Measurements from ENCODE around the gene CHST12.
A peak's percentile ranks its signal among the peaks of the same experiment; 100 is the strongest.
"Not testable (repeated sequence)": the region's sequence is repeated elsewhere in the genome, so short reads cannot be mapped to it uniquely, and the experiment has no call there.

Gene CHST12

DNA sequence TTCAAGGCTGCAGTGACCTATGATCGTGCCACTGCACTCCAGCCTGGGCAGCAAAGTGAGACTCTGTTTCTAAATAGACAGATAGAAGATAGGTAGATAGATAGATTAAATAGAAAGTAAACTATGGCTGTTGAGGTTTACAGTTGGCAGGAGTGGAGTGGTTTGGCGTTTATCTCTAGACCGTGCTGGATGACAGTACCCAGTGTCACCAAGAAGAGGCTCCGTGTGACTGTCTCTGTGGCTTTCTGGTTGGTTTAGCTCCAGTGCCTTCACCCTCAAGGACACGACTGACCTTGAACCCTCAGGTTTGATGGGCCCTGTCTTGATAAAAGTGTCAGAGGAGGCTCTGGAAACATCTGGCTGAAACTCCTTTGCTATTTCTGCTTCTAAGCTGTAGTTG lies 31.7 kb downstream of the CHST12 start:
- no peak for DNase-seq (ENCODE audit: low read depth in 2 of 2)

DNA sequence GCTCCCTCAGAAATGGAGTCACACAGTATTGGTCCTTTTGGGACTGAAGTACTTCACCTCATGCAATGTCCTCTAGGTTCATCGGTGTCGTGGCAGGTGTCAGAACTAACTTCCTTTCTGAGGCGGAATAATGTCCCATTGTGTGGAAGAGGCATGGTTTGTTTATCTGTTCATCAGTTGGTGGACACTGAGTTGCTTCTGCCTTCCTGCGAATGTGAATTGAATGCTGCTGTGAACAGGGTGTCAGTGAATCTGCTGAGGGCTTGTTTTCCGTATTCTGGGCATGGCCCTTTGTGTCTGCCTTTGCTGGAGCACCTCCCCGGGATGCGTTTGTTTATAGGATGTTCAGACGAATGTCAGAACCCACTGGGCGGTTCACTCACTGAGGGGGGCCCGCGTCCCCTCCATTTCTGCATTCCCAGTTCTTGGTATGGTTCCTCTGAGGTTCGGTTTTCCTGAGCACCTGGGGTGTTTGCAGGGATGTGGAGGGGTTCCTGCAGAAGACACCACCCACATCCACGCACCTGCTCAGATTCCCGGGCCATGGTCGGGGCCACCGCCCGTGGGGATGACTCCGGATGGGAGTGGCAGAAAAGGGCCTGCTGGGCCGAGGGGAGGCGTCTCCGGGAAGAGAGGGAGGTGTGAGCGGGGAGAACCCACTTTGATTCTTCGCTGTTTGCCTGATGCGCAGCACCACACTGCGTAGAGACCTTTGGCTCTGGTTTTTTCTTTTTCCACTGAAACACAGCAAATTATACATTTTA lies 33.1 kb downstream of the CHST12 start:
- no peak for DNase-seq (ENCODE audit: low read depth in 2 of 2)

DNA sequence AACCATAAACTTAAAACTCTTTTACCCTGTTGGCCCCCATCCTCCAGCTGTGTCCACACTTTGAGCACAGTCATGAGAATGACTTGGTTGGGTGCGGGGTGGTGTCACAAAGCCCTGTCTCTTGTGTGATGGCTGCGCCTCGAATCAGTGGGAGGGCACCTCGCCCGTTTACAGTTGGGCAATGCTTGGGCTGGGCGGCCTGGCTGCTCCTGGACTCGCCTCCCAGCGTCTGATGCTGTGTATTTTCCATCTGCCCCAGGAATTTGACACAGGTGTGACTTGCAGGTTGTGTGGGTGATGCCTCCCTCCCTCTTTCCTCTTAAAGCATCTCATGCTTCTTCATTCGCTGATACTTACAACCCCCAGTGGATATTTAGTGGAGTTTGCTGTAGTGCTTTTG lies 33.7 kb downstream of the CHST12 start:
- no peak for DNase-seq (ENCODE audit: low read depth in 2 of 2)

DNA sequence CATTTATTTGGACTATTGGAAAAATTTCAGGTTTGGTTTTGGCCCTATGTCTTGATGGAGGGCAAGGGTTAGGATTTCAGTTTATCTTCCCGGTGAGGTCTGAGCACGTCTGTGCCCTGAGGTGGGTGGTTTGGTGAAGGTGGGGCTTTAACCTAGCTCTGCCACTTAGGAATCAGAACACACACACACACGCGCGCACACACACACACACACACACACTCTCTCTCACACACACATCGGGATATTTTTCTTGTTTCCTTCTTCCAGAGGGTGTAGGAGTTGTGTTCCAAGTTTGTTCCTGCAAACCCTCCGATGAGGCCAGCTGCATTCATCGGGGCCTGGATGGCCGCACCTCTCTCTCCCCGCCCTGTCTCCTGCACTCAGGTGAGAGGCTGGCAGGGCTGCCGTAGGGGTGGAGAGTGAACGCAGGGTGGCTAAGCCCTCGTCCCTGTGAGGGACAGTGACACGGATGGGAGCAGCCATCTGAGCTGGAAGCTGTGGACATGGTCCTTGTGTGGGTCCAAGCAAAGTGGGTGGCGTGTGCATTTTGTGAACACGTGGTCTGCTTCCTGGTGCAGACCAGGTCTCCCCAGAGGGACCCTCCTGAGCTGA lies 34.2 kb downstream of the CHST12 start:
- DNase-seq (ENCODE audit: low read depth in 2 of 2) = no peak

- no peak for DNase-seq (ENCODE audit: low read depth in 2 of 2)
Observed at GRCh38 chr7:2438186-2438585, 34.8 kb downstream of the CHST12 start.

GRCh38 chr7:2438775-2439174 lies 35.4 kb downstream of the CHST12 start:
- DNase-seq (ENCODE audit: low read depth in 2 of 2) = no peak

DNA sequence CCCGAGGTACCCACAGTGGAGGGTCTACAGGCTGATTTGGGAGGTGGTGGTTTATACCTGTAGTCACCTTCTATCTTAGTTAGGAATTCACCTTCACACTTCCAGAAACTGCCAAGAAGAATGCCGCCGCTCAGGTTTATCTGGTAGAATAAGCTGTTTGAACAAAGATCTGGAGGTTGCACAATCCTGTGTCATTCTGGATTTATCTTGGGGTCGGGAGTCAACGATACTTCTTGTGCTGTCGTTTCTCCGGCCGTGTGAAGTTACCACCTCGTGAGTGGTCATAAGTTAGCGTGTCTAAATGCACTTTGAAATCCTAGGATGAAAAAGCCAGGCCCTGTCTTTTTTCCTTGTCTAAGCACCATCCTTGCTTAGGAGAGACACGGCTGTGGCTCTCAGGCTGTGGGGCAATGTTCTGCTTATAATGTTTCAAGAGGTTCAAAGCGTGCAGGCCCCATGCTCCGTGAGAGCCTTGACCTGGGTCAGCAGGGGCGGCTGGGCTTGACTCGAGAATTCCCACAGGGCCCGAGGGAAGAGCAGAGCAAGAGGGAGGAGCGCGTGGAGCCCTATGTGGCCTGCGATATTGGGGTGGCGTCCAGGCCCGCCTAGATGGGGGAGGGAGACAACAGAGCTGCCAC lies 37.3 kb downstream of the CHST12 start:
- no peak for DNase-seq (ENCODE audit: low read depth in 2 of 2)

DNA sequence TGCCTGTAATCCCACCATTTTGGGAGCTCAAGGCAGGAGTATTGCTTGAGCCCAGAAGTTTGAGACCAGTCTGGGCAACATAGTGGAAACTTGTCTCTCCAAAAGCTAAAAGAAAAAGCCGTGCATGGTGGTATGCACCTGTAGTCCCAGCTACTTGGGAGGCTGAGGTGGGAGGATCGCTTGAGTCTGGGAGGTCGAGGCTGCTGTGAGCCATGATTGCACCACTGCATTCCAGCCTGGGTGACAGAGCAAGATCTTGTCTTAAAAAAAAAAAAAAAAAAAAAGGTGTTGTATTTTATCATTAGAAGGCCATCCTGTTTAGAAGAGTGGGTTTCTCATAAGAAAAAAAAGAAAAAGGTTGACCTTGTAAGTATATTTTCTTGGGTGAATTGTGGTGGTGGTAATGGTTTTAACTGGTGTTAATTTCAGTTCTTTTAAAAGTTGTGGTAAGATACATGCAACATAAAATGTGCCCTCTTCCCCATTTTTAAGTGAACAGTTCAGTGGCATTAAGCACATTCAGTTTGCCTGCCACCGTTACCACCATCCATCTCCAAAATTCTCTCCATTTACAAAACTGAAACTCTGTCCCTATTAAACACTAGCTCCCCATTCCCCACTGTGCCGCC lies 38.1 kb downstream of the CHST12 start:
- DNase-seq (ENCODE audit: low read depth in 2 of 2) = no peak

DNA sequence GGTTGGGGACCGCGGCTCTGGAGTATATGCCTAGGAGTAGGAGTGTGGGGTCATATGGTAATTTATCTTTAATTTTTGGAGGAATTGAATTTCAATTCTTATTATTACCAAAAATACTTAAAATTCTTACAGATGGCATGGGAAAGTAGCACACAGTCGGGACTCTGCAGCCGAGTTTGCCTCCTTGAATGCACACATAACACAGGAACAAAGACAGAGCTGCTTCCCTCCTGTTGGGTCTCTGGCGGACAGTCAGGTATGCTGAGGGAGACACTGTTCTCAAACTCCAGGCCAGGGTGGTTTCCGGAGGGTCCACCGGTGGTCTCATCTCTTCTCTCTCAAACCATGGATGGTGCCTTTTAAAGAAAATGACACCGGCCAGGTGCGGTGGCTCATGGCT lies 40.1 kb downstream of the CHST12 start:
- no peak for DNase-seq (ENCODE audit: low read depth in 2 of 2)

GRCh38 chr7:2444476-2444875 lies 41.1 kb downstream of the CHST12 start:
- no peak for DNase-seq (ENCODE audit: low read depth in 2 of 2)

- DNase-seq (ENCODE audit: low read depth in 2 of 2) = no peak
Observed at GRCh38 chr7:2445047-2445446, 41.6 kb downstream of the CHST12 start.

- no peak for DNase-seq (ENCODE audit: low read depth in 2 of 2)
Observed at GRCh38 chr7:2445898-2446555, 42.6 kb downstream of the CHST12 start.

- no peak for DNase-seq (ENCODE audit: low read depth in 2 of 2)
Observed at GRCh38 chr7:2446676-2447075, 43.3 kb downstream of the CHST12 start.

DNA sequence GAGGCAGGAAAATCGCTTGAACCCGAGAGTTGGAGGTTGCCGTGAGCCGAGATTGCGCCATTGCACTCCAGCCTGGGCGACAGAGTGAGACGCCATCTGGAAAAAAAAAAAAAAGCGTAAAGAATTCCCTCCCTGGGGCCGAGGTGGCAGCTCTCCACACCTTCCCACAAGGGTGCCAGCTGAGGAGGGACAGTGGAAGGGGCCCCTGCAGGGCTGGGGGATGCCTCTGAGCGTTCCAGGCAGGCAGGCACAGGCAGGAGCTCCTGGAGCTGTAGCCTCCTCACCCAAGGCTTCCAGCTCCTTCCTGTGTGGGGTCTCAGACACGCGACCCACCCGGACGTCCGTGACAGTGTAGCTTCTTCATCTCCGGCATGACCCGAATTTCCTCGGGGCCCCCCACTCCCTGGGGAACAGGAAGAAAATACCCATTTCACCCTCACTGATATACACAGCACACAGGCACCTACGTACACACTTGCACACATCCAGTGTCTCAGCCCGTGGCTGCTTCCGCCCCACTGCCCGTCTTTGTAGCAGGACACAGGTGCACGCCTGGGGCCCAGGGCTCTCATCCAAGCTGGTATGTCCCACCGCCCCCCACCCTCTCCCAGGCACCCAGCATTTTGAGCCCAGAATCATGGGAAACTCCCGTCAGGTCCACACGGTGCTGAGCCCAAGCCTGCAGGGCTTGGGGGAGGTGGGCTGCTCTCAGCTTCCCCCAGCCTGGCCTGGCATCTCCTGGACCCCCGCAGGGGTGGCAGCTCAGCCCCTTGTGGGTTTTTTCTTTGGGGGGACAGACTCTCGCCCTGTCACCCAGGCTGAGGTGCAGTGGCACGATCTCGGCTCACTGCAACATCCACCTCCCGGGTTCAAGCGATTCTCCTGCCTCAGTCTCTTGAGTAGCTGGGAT lies 47.0 kb downstream of the CHST12 start:
- no peak for DNase-seq (ENCODE audit: low read depth in 2 of 2)

- peak; percentile 63 for DNase-seq (ENCODE audit: low read depth in 2 of 2)
Observed at GRCh38 chr7:2451171-2452073, 48.0 kb downstream of the CHST12 start.

GRCh38 chr7:2452074-2452507 lies 48.7 kb downstream of the CHST12 start:
- DNase-seq (ENCODE audit: low read depth in 2 of 2) = no peak

GRCh38 chr7:2452643-2453270 lies 49.3 kb downstream of the CHST12 start:
- DNase-seq (ENCODE audit: low read depth in 2 of 2) = no peak

DNA sequence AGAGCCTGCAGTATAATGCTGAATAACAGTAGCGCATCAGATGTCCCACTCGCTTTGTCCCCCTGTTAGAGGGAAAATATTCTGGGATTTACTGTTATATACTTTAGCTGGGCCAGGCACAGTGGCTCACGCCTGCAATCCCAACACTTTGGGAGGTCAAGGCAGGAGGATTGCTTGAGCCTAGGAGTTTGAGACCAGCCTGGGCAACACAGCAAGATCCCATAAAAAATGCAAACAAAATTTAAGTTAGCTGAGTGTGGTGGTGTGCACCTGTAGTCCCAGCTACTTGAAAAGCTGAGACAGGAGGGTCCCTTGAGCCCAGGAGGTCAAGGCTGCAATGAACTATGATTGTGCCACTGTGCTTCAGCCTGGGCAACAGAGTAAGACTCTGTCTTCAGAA lies 50.4 kb downstream of the CHST12 start:
- not testable (repeated sequence) for DNase-seq (ENCODE audit: low read depth in 2 of 2)

DNA sequence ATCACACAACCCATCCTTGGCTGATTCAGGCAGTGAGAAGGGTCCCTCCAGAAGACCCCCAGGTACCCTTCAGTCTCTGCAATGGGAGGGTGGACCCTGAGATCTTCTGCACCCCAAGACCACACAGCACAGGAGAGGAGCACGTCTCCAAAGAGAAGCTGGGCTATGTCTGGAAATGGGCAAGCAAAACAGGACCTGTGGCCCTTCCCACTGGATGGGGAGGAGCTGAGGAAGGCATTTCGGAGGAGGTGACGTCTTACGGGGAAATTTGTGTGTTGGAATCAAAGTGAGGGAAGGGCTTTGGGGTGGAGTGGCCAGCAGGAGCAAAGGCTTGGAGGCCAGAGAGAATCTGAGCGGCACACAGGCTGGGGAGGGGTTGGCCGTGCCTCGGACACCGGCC lies 56.3 kb downstream of the CHST12 start:
- DNase-seq (ENCODE audit: low read depth in 2 of 2) = no peak

GRCh38 chr7:2460188-2460587 lies 56.8 kb downstream of the CHST12 start:
- no peak for DNase-seq (ENCODE audit: low read depth in 2 of 2)

All from stimulated activated CD8-positive, alpha-beta memory T cell treated with anti-CD3 and anti-CD28 coated beads, Interleukin-2, amount 100 ng/mL, for 1 hour (primary cell).